Measurements from ENCODE around the gene CSMD2.

The CSMD2 gene

DNA sequence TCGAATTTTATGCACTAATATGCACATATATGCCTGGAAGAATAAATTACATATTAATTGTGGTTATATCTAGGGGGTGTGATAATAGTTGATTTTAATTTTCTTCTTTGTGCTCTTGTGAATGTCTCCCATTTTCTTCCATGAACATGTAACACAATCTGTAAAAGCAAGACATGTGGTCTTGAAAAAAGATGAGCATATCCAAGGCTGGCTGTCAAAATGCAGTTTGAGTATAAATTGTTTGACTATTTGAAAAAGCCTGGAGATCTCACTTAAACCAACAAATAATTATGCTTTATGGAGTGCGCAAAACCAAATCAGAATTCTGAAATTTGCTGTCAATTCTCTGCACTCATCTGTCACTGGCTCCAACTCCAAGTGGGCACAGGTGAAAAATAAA lies 157.3 kb downstream of the CSMD2 start:
- no peak for DNase-seq (ENCODE audit: low read depth in 2 of 3, low spot score in 1 of 3)

DNA sequence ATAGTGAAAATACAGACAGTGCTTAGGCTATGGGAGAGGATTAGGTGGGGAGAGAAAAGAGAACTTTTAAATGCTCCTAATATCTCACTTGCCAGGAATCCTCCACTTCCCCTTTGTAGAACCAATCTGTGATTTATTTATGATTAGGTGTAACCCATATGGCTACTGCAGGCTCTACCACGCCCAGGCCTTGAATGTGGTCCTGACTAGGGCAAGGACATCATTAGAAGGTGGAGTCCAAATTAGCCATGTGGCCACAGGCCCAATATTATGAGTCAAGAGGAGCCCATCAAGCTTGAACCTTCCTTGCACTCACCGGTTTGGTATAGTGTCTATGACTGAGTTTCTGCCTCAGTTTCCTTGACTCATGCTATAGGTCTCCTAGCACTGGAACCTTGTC lies 159.7 kb downstream of the CSMD2 start:
- DNase-seq (ENCODE audit: low read depth in 2 of 3, low spot score in 1 of 3): no peak

GRCh38 chr1:34002810-34003209 lies 162.2 kb downstream of the CSMD2 start:
- no peak for DNase-seq (ENCODE audit: low read depth in 2 of 3, low spot score in 1 of 3)

- no peak for DNase-seq (ENCODE audit: low read depth in 2 of 3, low spot score in 1 of 3)
Observed at GRCh38 chr1:33997127-33998036, 167.6 kb downstream of the CSMD2 start.

DNA sequence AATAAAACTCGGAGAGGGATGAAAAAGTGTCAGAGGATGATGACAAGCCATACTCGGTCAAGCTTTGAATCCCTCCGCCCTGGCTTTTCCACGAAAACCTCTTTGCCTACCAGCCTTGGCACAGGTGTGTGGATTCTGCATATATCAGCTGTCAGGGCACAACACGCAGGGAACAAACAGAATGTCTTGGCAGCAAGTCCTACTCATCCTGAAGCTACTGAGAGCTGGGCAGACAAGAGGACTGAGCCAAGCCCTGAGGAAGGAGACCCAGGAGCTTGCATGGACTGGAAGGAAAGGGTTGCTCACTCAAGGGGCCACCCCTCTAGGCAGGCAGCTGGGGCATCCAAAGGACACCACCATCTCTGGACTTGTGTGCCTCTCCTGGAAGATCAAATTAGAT lies 168.7 kb downstream of the CSMD2 start:
- DNase-seq (ENCODE audit: low read depth in 2 of 3, low spot score in 1 of 3): no peak

DNA sequence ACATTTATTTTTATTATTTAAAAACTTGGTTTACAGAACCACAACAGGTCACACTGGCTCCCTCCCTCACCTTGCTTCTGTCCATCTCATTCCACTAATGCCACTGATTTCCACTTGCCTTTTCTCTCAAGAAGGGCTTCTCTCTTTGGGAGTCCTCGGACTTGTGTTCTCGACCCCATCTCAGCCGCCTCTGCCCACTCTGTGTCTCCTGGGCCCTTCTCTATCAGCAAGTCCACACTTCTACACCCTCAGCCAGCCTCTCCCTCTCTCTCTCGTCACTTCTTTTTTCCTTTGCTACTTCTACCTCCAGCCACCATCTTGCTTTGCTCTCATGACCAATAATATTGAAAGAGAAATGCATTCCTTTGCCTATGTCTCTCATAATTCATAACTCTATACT lies 171.7 kb downstream of the CSMD2 start:
- no peak for DNase-seq (ENCODE audit: low read depth in 2 of 3, low spot score in 1 of 3)

- no peak for DNase-seq (ENCODE audit: low read depth in 2 of 3, low spot score in 1 of 3)
Observed at GRCh38 chr1:33990281-33990680, 174.7 kb downstream of the CSMD2 start.

DNA sequence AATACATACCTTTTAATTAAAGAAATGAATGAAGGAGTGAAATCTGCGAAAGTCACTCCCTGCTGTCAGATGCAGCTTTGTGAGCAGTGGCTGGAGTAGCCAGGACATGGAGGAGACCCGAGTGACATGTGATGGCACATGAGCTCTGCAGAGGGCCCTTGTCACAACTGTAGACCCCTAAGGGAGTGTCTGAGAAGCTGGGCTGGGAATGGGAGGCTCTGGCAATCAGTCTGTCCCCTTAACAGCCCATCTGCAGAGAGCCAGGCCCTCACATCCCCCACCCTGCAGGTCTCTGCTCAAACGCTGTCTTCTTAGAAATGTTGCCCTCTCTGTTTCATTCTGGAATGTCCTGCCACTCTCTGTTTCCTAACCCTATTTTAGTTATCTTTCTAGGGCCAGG lies 176.9 kb downstream of the CSMD2 start:
- no peak for DNase-seq (ENCODE audit: low read depth in 2 of 3, low spot score in 1 of 3)

DNA sequence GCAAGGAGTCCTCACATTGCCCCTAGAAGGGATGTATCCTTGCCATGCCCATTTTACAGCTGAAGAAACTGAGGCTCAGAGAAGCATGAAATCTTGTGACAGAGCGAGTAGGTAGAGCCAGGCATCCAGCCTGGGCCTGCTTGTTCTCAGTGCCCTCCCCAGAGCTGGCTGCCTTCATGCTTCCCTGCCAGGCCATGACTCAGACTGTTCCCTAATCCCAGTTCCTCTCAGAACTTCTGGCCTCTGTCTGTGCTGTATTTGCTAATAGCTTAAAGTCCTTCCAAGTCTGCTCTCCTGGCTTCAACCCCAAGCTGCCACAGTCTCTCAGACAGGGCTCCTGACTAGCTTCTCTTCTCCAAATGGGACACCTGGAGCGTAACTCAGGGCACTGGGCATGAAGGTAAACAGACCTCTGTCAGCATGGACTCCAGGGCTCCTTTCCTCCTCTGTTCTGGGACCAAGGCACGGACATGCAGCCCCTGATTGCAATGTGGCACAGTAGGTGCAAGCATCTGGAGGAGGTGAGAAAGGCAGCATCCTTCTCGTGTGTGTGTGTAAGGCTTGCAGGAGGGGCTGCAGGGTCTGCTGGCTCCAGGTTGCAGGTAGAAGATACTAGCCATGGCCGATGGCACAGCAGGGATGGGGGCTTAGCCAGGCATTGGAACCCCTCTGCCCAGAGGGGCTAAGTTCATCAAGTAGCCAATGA lies 178.5 kb downstream of the CSMD2 start:
- DNase-seq (ENCODE audit: low read depth in 2 of 3, low spot score in 1 of 3): no peak

GRCh38 chr1:33985656-33986055 lies 179.4 kb downstream of the CSMD2 start:
- no peak for DNase-seq (ENCODE audit: low read depth in 2 of 3, low spot score in 1 of 3)

DNA sequence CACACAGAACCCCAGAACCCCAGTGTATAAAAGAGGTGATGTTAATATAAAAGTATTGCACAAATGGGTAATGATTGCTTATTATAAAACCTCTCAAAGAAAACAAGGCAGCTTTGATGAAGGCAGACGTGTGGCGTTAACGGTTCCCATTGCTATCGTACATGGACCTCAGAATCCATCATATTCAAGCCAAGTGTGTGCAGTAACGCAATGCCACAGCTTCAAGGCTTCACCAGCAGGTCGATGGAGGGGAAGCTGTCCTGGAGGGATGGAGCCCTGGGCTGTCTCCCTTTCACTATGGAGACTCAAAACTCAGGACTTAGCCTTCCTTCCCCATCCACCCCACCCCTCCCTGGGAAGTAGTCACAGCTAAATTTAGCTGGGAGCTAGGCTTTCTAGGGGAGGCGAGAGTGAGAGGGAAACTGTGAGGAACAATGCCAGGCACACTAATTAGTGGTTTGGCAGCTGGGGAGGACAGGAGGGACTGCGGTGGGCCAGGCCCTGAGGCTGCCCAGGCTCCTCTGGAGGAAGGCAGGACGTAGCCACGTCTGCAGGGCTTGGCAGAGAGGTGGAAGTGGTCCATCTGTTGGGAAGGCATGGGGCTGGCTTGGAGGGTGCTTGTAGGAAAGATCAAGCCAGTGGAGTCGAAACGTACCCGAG lies 180.0 kb downstream of the CSMD2 start:
- DNase-seq (ENCODE audit: low read depth in 2 of 3, low spot score in 1 of 3): no peak

- DNase-seq (ENCODE audit: low read depth in 2 of 3, low spot score in 1 of 3): no peak
Observed at GRCh38 chr1:33982419-33982818, 182.6 kb downstream of the CSMD2 start.

DNA sequence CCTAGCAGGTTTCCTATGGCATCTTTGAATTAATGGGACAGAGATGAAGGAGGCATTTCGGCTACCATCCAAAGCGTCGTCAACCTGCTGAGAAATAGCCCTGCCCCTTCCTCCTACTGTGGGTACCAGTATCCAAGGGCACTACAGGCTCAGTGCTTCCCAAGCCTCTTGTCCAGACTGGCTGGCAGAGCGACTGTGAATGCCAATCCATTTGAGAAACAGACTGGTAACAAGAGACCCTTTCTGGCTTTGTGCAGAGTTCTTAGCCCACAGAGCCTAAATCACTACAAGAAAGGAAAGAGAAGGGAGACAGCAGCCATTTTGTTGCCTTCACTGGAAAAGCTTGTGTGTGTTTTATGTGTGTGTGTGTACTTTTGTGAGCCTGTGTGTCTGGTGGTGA lies 185.7 kb downstream of the CSMD2 start:
- DNase-seq (ENCODE audit: low read depth in 2 of 3, low spot score in 1 of 3): no peak

DNA sequence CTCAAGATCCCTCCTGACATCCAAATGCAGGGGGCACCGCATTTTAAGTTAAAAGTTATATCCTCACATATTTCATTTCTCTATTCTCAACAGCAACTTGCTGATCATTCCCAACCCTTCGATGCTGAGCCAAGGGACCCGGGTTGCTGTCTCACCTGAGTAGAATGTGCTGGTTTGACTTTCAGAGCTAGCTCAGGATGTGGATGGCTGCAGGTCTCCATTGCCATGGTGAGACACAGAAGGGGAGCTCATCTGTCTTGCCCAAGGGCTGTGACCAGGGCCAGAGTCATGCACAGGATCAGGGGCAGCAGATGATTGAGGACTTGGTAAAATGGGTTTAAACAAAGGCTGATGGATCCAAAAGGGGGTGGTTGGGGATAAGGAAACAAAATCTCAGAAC lies 189.1 kb downstream of the CSMD2 start:
- no peak for DNase-seq (ENCODE audit: low read depth in 2 of 3, low spot score in 1 of 3)

DNA sequence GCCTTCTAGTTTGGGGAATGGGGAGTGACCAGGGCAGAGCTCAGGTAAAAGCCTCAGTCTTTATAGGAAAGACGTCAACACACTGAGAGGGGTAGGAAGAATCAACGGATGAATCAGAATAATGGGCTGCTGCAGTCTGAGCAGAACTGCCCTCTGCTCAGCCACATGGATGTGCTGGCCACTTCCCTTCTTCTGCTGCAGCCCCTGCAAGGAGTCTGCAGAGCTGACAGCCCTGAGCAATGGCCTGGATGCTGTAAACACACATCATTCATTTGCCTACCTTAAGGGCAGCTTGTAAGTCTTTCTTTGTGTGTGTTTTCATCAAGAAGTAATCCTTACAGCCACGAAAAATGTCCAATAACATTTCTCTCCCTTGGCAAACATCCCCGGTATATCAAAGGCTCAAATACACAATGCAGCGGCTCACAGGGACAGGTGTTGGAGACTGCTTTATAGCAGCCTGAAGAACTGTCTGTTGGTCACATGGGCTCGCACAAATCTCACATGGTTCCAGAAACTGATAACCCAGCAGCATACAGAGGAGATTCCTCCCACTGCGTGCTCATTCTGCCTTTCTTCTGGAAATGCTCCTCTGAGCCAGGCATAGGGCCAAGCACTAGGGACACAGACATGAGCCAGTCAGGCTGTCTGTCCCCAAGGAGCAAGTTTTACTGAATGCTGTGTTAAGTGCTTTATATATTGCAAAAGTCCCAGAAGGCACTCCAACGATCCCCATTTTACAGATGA lies 191.1 kb downstream of the CSMD2 start:
- DNase-seq (ENCODE audit: low read depth in 2 of 3, low spot score in 1 of 3): no peak

DNA sequence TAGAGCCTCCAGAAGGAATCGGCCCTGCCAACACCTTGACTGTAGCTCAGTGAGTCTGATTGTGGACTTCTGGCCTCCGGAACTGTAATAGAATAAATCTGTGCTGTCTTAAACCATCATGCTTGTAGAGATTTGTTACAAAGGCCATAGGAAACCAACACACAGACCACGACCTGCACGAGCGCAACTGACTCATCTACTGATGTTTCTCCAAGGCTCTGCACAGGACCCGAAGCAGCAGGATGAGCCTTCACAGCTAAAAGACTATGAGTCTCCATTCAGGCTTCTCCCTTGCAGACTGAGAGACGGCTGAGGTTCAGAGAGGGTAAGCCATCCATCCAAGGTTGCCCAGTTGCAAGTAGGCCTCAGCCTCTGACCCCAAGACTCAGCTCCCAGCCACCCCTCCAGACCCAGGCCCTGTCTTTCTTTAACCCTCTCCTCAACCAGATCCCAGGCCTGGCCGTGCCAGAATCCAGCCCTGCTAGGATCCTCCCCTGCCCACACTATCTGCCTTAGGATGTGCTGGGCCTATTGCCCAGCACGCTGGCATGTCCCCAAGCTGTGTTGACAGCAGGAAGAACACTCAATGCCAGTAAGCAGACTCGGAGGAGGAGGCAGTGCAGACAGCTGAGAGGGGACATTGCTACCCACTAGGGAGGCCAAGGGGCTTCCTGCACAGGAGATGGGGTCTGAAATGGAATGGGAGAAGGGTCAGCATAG lies 192.2 kb downstream of the CSMD2 start:
- no peak for DNase-seq (ENCODE audit: low read depth in 2 of 3, low spot score in 1 of 3)

- DNase-seq (ENCODE audit: low read depth in 2 of 3, low spot score in 1 of 3): no peak
Observed at GRCh38 chr1:33971913-33972312, 193.1 kb downstream of the CSMD2 start.

- no peak for DNase-seq (ENCODE audit: low read depth in 2 of 3, low spot score in 1 of 3)
Observed at GRCh38 chr1:33971018-33971710, 193.9 kb downstream of the CSMD2 start.

DNA sequence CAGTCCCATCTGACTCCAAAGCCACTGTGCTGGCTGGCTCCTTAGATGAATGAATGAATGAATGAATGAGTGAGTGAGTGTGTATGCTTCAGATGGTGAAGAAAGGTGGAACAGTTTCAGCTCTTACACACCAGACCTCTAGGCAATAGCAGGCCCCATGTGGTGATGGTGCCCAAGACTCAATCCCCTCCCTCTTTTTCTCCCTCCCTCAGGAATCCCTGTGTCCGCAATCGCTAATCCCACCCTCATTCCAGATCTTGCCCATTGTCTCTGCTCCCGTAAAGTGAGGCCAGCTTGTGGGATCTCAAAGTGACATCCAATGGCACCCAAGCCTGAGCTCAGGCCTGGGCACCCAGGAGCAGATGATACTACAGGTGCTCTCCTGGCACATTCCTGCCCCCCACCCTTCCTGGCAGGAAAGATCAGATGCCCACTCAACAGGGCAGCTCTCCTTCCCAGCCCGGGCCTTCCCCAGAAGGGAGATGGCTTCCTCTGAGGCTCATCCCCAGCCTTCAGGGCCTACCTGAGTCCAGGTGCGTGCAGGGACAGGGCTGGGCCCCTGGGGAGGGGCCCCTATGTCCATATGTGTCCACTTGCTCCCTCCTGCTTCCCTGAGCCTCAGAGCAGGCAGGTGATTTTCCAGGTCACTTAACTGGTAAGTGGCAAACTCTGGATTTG lies 194.7 kb downstream of the CSMD2 start:
- no peak for DNase-seq (ENCODE audit: low read depth in 2 of 3, low spot score in 1 of 3)

Data from stimulated activated CD4-positive, alpha-beta T cell treated with anti-CD3 and anti-CD28 coated beads, Interleukin-12 subunit alpha, Interleukin-12 subunit beta, amount 100 ng/mL, for 48 hours (primary cell).